ACC112 (cell line): Measurements from ENCODE around the gene RAD17.

ENCODE experiments used
- H2AFZ ChIP-seq: fragments of 200-600 bp; sonication (generic); one replicate; pipeline ENCODE4 v1.6.0; 2017; ENCODE audit warnings: antibody characterized with exemption, low read length; ENCODE audit not compliant: unreplicated experiment
- H3K27ac ChIP-seq: fragments of 200-600 bp; sonication (generic); 2 replicates; pipeline ENCODE4 v1.5.1; 2014; ENCODE audit warnings: low read depth, mild to moderate bottlenecking, antibody characterized with exemption, low read length, moderate library complexity
- H3K27me3 ChIP-seq: fragments of 200-600 bp; sonication (generic); 2 replicates; pipeline ENCODE4 v1.6.1; 2014; ENCODE audit warnings: mild to moderate bottlenecking, antibody characterized with exemption, low read length, moderate library complexity, mixed read lengths; ENCODE audit not compliant: insufficient read depth
- H3K36me3 ChIP-seq: fragments of 200-600 bp; sonication (generic); 2 replicates; pipeline ENCODE4 v1.6.1; 2016; ENCODE audit warnings: mild to moderate bottlenecking, antibody characterized with exemption, low read length, moderate library complexity, mixed read lengths; ENCODE audit not compliant: insufficient read depth
- H3K4me1 ChIP-seq: fragments of 200-600 bp; sonication (generic); one replicate; pipeline ENCODE4 v1.6.1; 2016; ENCODE audit warnings: low read length, mixed read lengths; ENCODE audit not compliant: insufficient read depth, unreplicated experiment, control insufficient read depth
- H3K4me3 ChIP-seq: fragments of 200-600 bp; sonication (generic); 2 replicates; pipeline ENCODE4 v1.5.1; 2014; ENCODE audit warnings: mild to moderate bottlenecking, low read depth, low read length
- H3K79me2 ChIP-seq: fragments of 200-600 bp; sonication (generic); one replicate; pipeline ENCODE4 v1.6.0; 2016; ENCODE audit warnings: low read length; ENCODE audit not compliant: control insufficient read depth, unreplicated experiment, insufficient read depth

RAD17 gene

GRCh38 chr5:69378376-69378775, 8.8 kb downstream of the RAD17 start:
- no peaks in the 10 kb centered on the region for H3K4me1 ChIP-seq
- H2AFZ ChIP-seq = no peak overlapping the region
- H3K79me2 ChIP-seq = no peaks in the 10 kb centered on the region
- H3K4me3 ChIP-seq = no peak overlapping the region
- no peaks in the 10 kb centered on the region for H3K27me3 ChIP-seq
- H3K36me3 ChIP-seq = peaks cover 35% of the 10 kb centered on the region
- H3K27ac ChIP-seq = no peak overlapping the region

GRCh38 chr5:69404659-69405330, 35.2 kb downstream of the RAD17 start:
- Histone ChIP-seq H3K36me3 (peaks cover 16% of the 10 kb centered on the region), H3K4me3 (no peak overlapping the region), H3K4me1 (no peaks in the 10 kb centered on the region), H2AFZ (no peak overlapping the region), H3K27me3 (no peaks in the 10 kb centered on the region), H3K27ac (no peak overlapping the region), H3K79me2 (no peaks in the 10 kb centered on the region)

GRCh38 chr5:69414885-69415583, 45.4 kb downstream of the RAD17 start, which contains the start of gene MARVELD2:
Gene MARVELD2 (plus strand): TSS chr5:69415116. CDS start chr5:69419386, 4,270 bp downstream.
- Histone ChIP-seq H3K79me2 (no peaks in the 10 kb centered on the region), H3K4me3 (no peak within 1 kb of the TSS), H3K4me1 (no peaks in the 10 kb centered on the region), H3K27ac (no peak within 1 kb of the TSS), H2AFZ (no peak within 1 kb of the TSS), H3K27me3 (no peaks in the 10 kb centered on the region), H3K36me3 (peaks cover 8% of the 10 kb centered on the region; the same call in 1 of the 2 replicates)

GRCh38 chr5:69415584-69415958, 46.0 kb downstream of the RAD17 start:
- Histone ChIP-seq H2AFZ (no peak overlapping the region), H3K36me3 (peaks cover 7% of the 10 kb centered on the region; the same call in 1 of the 2 replicates), H3K4me3 (no peak overlapping the region), H3K4me1 (no peaks in the 10 kb centered on the region), H3K79me2 (no peaks in the 10 kb centered on the region), H3K27ac (no peak overlapping the region), H3K27me3 (no peaks in the 10 kb centered on the region)

- peaks cover 5% of the 10 kb centered on the region; the same call in 1 of the 2 replicates for H3K36me3 ChIP-seq
- H2AFZ ChIP-seq = no peak overlapping the region
- no peaks in the 10 kb centered on the region for H3K79me2 ChIP-seq
- no peak overlapping the region for H3K27ac ChIP-seq
- no peaks in the 10 kb centered on the region for H3K27me3 ChIP-seq
- H3K4me1 ChIP-seq = no peaks in the 10 kb centered on the region
- H3K4me3 ChIP-seq = no peak overlapping the region
Observed at GRCh38 chr5:69416180-69416579, 46.6 kb downstream of the RAD17 start.

- no peak overlapping the region for H2AFZ ChIP-seq
- no peaks in the 10 kb centered on the region for H3K4me1 ChIP-seq
- H3K27me3 ChIP-seq = no peaks in the 10 kb centered on the region
- no peak overlapping the region for H3K27ac ChIP-seq
- peaks cover 4% of the 10 kb centered on the region; the same call in 1 of the 2 replicates for H3K36me3 ChIP-seq
- no peak overlapping the region for H3K4me3 ChIP-seq
- H3K79me2 ChIP-seq = no peaks in the 10 kb centered on the region
Observed at GRCh38 chr5:69416699-69417098, 47.1 kb downstream of the RAD17 start.

GRCh38 chr5:69418554-69418953, 48.9 kb downstream of the RAD17 start:
- no peaks in the 10 kb centered on the region for H3K27me3 ChIP-seq
- H3K4me3 ChIP-seq = no peak overlapping the region
- H3K36me3 ChIP-seq = peaks cover 2% of the 10 kb centered on the region; the same call in 1 of the 2 replicates
- no peak overlapping the region for H3K27ac ChIP-seq
- no peaks in the 10 kb centered on the region for H3K4me1 ChIP-seq
- no peaks in the 10 kb centered on the region for H3K79me2 ChIP-seq
- H2AFZ ChIP-seq = no peak overlapping the region

GRCh38 chr5:69431424-69432303, 62.0 kb downstream of the RAD17 start:
- Histone ChIP-seq H2AFZ (no peak overlapping the region), H3K27me3 (no peaks in the 10 kb centered on the region)

GRCh38 chr5:69432412-69433206, 63.0 kb downstream of the RAD17 start:
- H3K79me2 ChIP-seq = no peaks in the 10 kb centered on the region
- H2AFZ ChIP-seq = no peak overlapping the region
- no peak overlapping the region for H3K27ac ChIP-seq
- H3K36me3 ChIP-seq = no peaks in the 10 kb centered on the region
- no peaks in the 10 kb centered on the region for H3K4me1 ChIP-seq
- no peak overlapping the region for H3K4me3 ChIP-seq
- H3K27me3 ChIP-seq = no peaks in the 10 kb centered on the region

More at GRCh38 chr5:69431424-69432303, 62.0 kb downstream of the RAD17 start:
- Histone ChIP-seq H3K36me3 (no peaks in the 10 kb centered on the region), H3K4me3 (no peak overlapping the region), H3K4me1 (no peaks in the 10 kb centered on the region), H3K27ac (no peak overlapping the region), H3K79me2 (no peaks in the 10 kb centered on the region)
